Kidney glomerular epithelial cell (primary cell): ENCODE results near the gene ALDH5A1.
"Not testable (repeated sequence)": the region's sequence is repeated elsewhere in the genome, so short reads cannot be mapped to it uniquely, and the experiment has no call there.

Experiments used
- DNase-seq: peaks from one replicate; lab custom pipeline; 2025; lab: John Stamatoyannopoulos, UW

The ALDH5A1 gene

GRCh38 chr6:24486065-24486464 is 8.7 kb upstream of the ALDH5A1 start:
- no peak for DNase-seq

- DNase-seq: no peak
These were observed 5.3 kb upstream of the ALDH5A1 start, which contains the start of gene GPLD1 for GRCh38 chr6:24489470-24489869. Gene GPLD1 (minus strand): TSS chr6:24489578. CDS start chr6:24489511, 67 bp downstream.

- DNase-seq: no peak
These were observed 4.9 kb upstream of the ALDH5A1 start for GRCh38 chr6:24489881-24490280.

- no peak for DNase-seq
These were observed 3.8 kb upstream of the ALDH5A1 start for GRCh38 chr6:24490948-24491347.

- no peak for DNase-seq
These were observed 2.3 kb upstream of the ALDH5A1 start for GRCh38 chr6:24492475-24492874.

- no peak for DNase-seq
These were observed 586 bp upstream of the ALDH5A1 start for GRCh38 chr6:24493945-24494820.

GRCh38 chr6:24497254-24497970 is 2.6 kb downstream of the ALDH5A1 start:
- DNase-seq: no peak

GRCh38 chr6:24500683-24501082 is 5.9 kb downstream of the ALDH5A1 start:
- no peak for DNase-seq

GRCh38 chr6:24501374-24501773 is 6.6 kb downstream of the ALDH5A1 start:
- DNase-seq: no peak

- no peak for DNase-seq
These were observed 7.1 kb downstream of the ALDH5A1 start for GRCh38 chr6:24501914-24502313.

GRCh38 chr6:24504287-24504648 is 9.5 kb downstream of the ALDH5A1 start:
- no peak for DNase-seq

- no peak for DNase-seq
These were observed 10.1 kb downstream of the ALDH5A1 start for GRCh38 chr6:24504649-24505586.

GRCh38 chr6:24506814-24507520 is 12.2 kb downstream of the ALDH5A1 start:
- DNase-seq: no peak

- not testable (repeated sequence) for DNase-seq
These were observed 17.2 kb downstream of the ALDH5A1 start for GRCh38 chr6:24511976-24512375.

- DNase-seq: no peak
These were observed 18.8 kb downstream of the ALDH5A1 start for GRCh38 chr6:24513602-24514001.

- DNase-seq: no peak
These were observed 23.1 kb downstream of the ALDH5A1 start for GRCh38 chr6:24517659-24518543.

- DNase-seq: peak; percentile 5
These were observed 26.3 kb downstream of the ALDH5A1 start for GRCh38 chr6:24520929-24521546.

- peak; percentile 85 for DNase-seq
These were observed 27.7 kb downstream of the ALDH5A1 start for GRCh38 chr6:24522228-24523176.

GRCh38 chr6:24524329-24524728 is 29.6 kb downstream of the ALDH5A1 start:
- DNase-seq: no peak
